ENCODE data around the gene NDRG3. TPM values are rescaled to one million over a fixed set of nuclear protein-coding genes. Genes with fewer than 3 reads are reported as not detected.

Gene NDRG3
- total RNA-seq, 2 donors from 2014 or later = 24.2 to 24.9 TPM

Other genes starting within 250 kb of the NDRG3 start
- gene MYL9, start 204.6 kb downstream of the NDRG3 start, total RNA-seq = 1,000 to 10,000 TPM; 2,680 to 3,095 TPM
- gene TGIF2, start 172.5 kb downstream of the NDRG3 start, total RNA-seq = 1 to 10 TPM; 5.3 to 7.6 TPM
- 10 to 100 TPM; 50.0 to 56.0 TPM for gene RAB5IF, start 140.3 kb downstream of the NDRG3 start, total RNA-seq
- gene SLA2, start 99.9 kb downstream of the NDRG3 start, total RNA-seq = under 1 TPM; 0.38 to 0.46 TPM
- 1 to 10 TPM; 7.1 to 7.2 TPM for gene DSN1, start 27.7 kb upstream of the NDRG3 start, total RNA-seq
- gene TLDC2, start 130.0 kb upstream of the NDRG3 start, total RNA-seq = under 1 TPM in 1 of 2 donors, not detected in 1; 0.37 TPM
- 100 to 1,000 TPM; 250 to 419 TPM for gene SAMHD1, start 205.6 kb upstream of the NDRG3 start, total RNA-seq